GM12892 (cell line): ENCODE data around the gene ACSL3.

ENCODE experiments used
- POLR2A ChIP-seq: IDR thresholded peaks from 2 replicates; pipeline ENCODE4 v1.6.1; 2011; ENCODE audit warnings: low read depth, low read length, control low read depth
- POLR2AphosphoS5 ChIP-seq: IDR thresholded peaks from 2 replicates; pipeline ENCODE4 v1.6.1; 2011; ENCODE audit warnings: low read depth, low read length, control low read depth

DNA sequence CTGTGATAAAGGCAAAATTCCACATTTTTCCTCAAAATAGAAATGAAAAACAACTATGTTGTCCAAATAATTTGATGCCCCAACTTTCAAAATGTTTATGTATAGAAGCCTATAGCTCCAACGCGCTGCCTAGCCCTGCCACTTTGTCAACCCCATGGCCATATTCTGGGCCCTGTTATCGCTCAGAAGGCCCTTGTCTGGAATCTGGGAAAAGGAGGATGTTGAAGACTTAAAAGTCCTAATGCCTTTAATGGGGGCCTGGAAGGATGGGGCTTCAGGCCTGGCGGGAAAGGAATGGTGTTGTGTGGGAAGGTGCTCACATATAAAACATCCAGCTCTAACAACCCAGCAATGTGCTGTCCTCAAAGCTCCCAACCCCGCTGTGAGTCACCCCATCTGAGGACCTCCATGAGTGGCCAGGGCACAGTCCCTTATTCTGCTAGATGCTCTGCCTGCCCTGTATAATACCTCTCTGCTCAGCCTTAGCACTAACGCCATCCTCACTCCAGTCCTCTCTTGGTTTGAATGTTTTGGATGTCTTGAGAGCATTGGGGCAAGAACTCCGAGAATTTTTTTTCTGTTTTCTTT, 86.0 kb downstream of the ACSL3 start:
- TF ChIP-seq POLR2AphosphoS5 (no peak), POLR2A (no peak)
